HG02840 (cell line): ENCODE results near the gene PRKAA1.
A peak's percentile ranks its signal among the peaks of the same experiment; 100 is the strongest.

Experiments
- ATAC-seq: cut with Tn5 transposase; IDR thresholded peaks from one replicate; pipeline ENCODE4 v1.9.1; 2021; ENCODE audit warnings: mild to moderate bottlenecking, moderate library complexity, moderate number of reproducible peaks; ENCODE audit not compliant: unreplicated experiment, low FRiP score

The PRKAA1 gene

GRCh38 chr5:40798012-40798800 is at the start of gene PRKAA1:
PRKAA1 (minus strand) TSS chr5:40798374; CDS start chr5:40798189, 185 bp downstream.
- ATAC-seq, result peak; percentile 95

GRCh38 chr5:40847525-40847924 is 49.4 kb upstream of the PRKAA1 start:
- no peak for ATAC-seq

GRCh38 chr5:40846371-40846770 is 48.2 kb upstream of the PRKAA1 start:
- ATAC-seq, result no peak

GRCh38 chr5:40844565-40844964 is 46.4 kb upstream of the PRKAA1 start:
- no peak for ATAC-seq

GRCh38 chr5:40842351-40842750 is 44.2 kb upstream of the PRKAA1 start:
- no peak for ATAC-seq

GRCh38 chr5:40841068-40841805 is 43.1 kb upstream of the PRKAA1 start, which contains the start of gene CARD6:
CARD6 (plus strand) TSS chr5:40841367; CDS start chr5:40841383, 16 bp downstream.
- ATAC-seq, result no peak

- ATAC-seq, result no peak
These were observed 39.9 kb upstream of the PRKAA1 start for GRCh38 chr5:40838086-40838485.

GRCh38 chr5:40834849-40835787 is 36.9 kb upstream of the PRKAA1 start, which contains the start of gene RPL37:
RPL37 (minus strand) TSS chr5:40835222; CDS start chr5:40835185, 37 bp downstream.
- peak; percentile 98 for ATAC-seq

GRCh38 chr5:40834391-40834848 is 36.2 kb upstream of the PRKAA1 start:
- no peak for ATAC-seq

- no peak for ATAC-seq
These were observed 35.6 kb upstream of the PRKAA1 start for GRCh38 chr5:40833712-40834229.

GRCh38 chr5:40832345-40832744 is 34.2 kb upstream of the PRKAA1 start:
- no peak for ATAC-seq

- no peak for ATAC-seq
These were observed 33.4 kb upstream of the PRKAA1 start for GRCh38 chr5:40831346-40832210.

- ATAC-seq, result no peak
These were observed 31.8 kb upstream of the PRKAA1 start for GRCh38 chr5:40829748-40830533.

- ATAC-seq, result no peak
These were observed 30.8 kb upstream of the PRKAA1 start for GRCh38 chr5:40828690-40829661.

GRCh38 chr5:40828021-40828631 is 30.0 kb upstream of the PRKAA1 start:
- no peak for ATAC-seq

- no peak for ATAC-seq
These were observed 29.2 kb upstream of the PRKAA1 start for GRCh38 chr5:40827188-40827977.
